ENCODE data around the gene SLC4A2. TPM values are rescaled to one million over a fixed set of nuclear protein-coding genes. Genes with fewer than 3 reads are reported as not detected.
A peak's percentile ranks its signal among the peaks of the same experiment; 100 is the strongest.

The SLC4A2 gene
- polyA plus RNA-seq, 3 donors = 21.6 to 132 (median 23.8) TPM

GRCh38 chr7:151017370-151017952 is 41.9 kb upstream of the SLC4A2 start:
- Histone ChIP-seq H3K9ac (ENCODE audit: insufficient read depth, low read length, poor library complexity, severe bottlenecking) (no peak overlapping the region), H4K20me1 (ENCODE audit: insufficient read depth, low read length) (no peaks in the 10 kb centered on the region), H3K4me1 (ENCODE audit: control insufficient read depth in 1 of 2, insufficient read depth in 2 of 2, low read length in 2 of 2) (peaks cover 31 to 46% of the 10 kb centered on the region in 2 donors), H3K4me2 (replicated peaks; ENCODE audit: extremely low read depth, low read length, poor library complexity, severe bottlenecking) (peak overlapping the region; percentile 51), H3K27ac (ENCODE audit: low read depth in 1 of 2, low read length in 2 of 2) (no peak overlapping the region), H2AFZ (ENCODE audit: insufficient read depth, low read depth, low read length, poor library complexity, severe bottlenecking) (no peak overlapping the region), H3K27me3 (ENCODE audit: control insufficient read depth in 2 of 2, insufficient read depth in 2 of 2, low read length in 2 of 2) (peaks cover 23 to 60% of the 10 kb centered on the region in 2 donors), H3K4me3 (replicated peaks in 1 of 3; ENCODE audit: low read depth in 2 of 3, low read length in 3 of 3) (no peak overlapping the region), H3K36me3 (replicated peaks in 1 of 2; ENCODE audit: control insufficient read depth in 1 of 2, insufficient read depth in 2 of 2, low read length in 2 of 2) (no peaks in the 10 kb centered on the region), H3K79me2 (ENCODE audit: insufficient read depth, low read length) (no peaks in the 10 kb centered on the region), H3K9me3 (replicated peaks in 1 of 2; ENCODE audit: control insufficient read depth in 1 of 2, insufficient read depth in 1 of 2, low read length in 2 of 2) (peaks cover 0 to 6% of the 10 kb centered on the region in 2 donors)
- H3K27me3 Mint-ChIP-seq (ENCODE audit: low read depth in 3 of 3) = peaks cover 61 to 88% (median 72%) of the 10 kb centered on the region in 3 donors
- intact Hi-C loops (cut with micrococcal nuclease) = loop anchor here in 1 of 2 donors (5.0 kb wide), 1 partner anchor 95 kb away; no protein-coding TSS in a partner anchor
- H3K9me3 Mint-ChIP-seq = peaks cover 0 to 16% (median 3%) of the 10 kb centered on the region in 7 donors
- no peak for TF ChIP-seq CTCF (IDR thresholded peaks at IDR 0.05)
- WGBS (ENCODE audit: insufficient coverage) = 44% methylated on average over 9 of the region's 13 CpGs
- H3K27ac Mint-ChIP-seq = peak overlapping the region in 3 of 7 donors; percentile 6 to 50 (median 30)
- no peak for DNase-seq
- peaks cover 3 to 4% of the 10 kb centered on the region in 2 donors for H3K36me3 Mint-ChIP-seq
- H3K4me3 Mint-ChIP-seq = peak overlapping the region in 1 of 2 donors; percentile 88
- peaks cover 41% of the 10 kb centered on the region for H3K4me1 Mint-ChIP-seq

- Histone ChIP-seq H3K4me1 (ENCODE audit: control insufficient read depth in 1 of 2, insufficient read depth in 2 of 2, low read length in 2 of 2) (peaks cover 29 to 44% of the 10 kb centered on the region in 2 donors), H3K36me3 (replicated peaks in 1 of 2; ENCODE audit: control insufficient read depth in 1 of 2, insufficient read depth in 2 of 2, low read length in 2 of 2) (no peaks in the 10 kb centered on the region), H3K27ac (ENCODE audit: low read depth in 1 of 2, low read length in 2 of 2) (no peak overlapping the region), H3K79me2 (ENCODE audit: insufficient read depth, low read length) (no peaks in the 10 kb centered on the region), H3K4me2 (replicated peaks; ENCODE audit: extremely low read depth, low read length, poor library complexity, severe bottlenecking) (peak overlapping the region; percentile 51), H2AFZ (ENCODE audit: insufficient read depth, low read depth, low read length, poor library complexity, severe bottlenecking) (peak overlapping the region; percentile 35), H3K9me3 (replicated peaks in 1 of 2; ENCODE audit: control insufficient read depth in 1 of 2, insufficient read depth in 1 of 2, low read length in 2 of 2) (peaks cover 0 to 6% of the 10 kb centered on the region in 2 donors), H4K20me1 (ENCODE audit: insufficient read depth, low read length) (no peaks in the 10 kb centered on the region), H3K9ac (ENCODE audit: insufficient read depth, low read length, poor library complexity, severe bottlenecking) (no peak overlapping the region), H3K4me3 (replicated peaks in 1 of 3; ENCODE audit: low read depth in 2 of 3, low read length in 3 of 3) (peak overlapping the region in 1 of 3 experiments; percentile 51), H3K27me3 (ENCODE audit: control insufficient read depth in 2 of 2, insufficient read depth in 2 of 2, low read length in 2 of 2) (peaks cover 23 to 54% of the 10 kb centered on the region in 2 donors)
- peak; percentile 29 to 45 (median 39) for DNase-seq
- H3K9me3 Mint-ChIP-seq = peaks cover 0 to 16% (median 3%) of the 10 kb centered on the region in 7 donors
- TF ChIP-seq CTCF (IDR thresholded peaks at IDR 0.05) = peak; percentile 91
- peaks cover 3 to 4% of the 10 kb centered on the region in 2 donors for H3K36me3 Mint-ChIP-seq
- H3K4me3 Mint-ChIP-seq = peak overlapping the region; percentile 56 to 88
- under 1% methylated on average over 34 of the region's 34 CpGs for WGBS (ENCODE audit: insufficient coverage)
- intact Hi-C loops (cut with micrococcal nuclease) = loop anchor here in 1 of 2 donors (5.0 kb wide), 1 partner anchor 94 kb away; no protein-coding TSS in a partner anchor
- H3K27ac Mint-ChIP-seq = peak overlapping the region in 5 of 7 donors; percentile 30 to 78 (median 70)
- H3K27me3 Mint-ChIP-seq (ENCODE audit: low read depth in 3 of 3) = peaks cover 57 to 86% (median 67%) of the 10 kb centered on the region in 3 donors
- peaks cover 35% of the 10 kb centered on the region for H3K4me1 Mint-ChIP-seq
These were observed 41.4 kb upstream of the SLC4A2 start for GRCh38 chr7:151017953-151018420.

Measured in CD14-positive monocyte (primary cell).